Measurements from ENCODE around the gene CEP43. TPM values are rescaled to one million over a fixed set of nuclear protein-coding genes. Genes with fewer than 3 reads are reported as not detected.

Gene CEP43
- total RNA-seq, 4 donors from 2014 or later: 28.2 to 37.1 (median 32.7) TPM

- H3K4me3 ChIP-seq: no peak overlapping the region
- H3K4me1 ChIP-seq: peaks cover 0 to 14% (median 7%) of the 10 kb centered on the region in 4 donors
- no peaks in the 10 kb centered on the region for H3K27me3 ChIP-seq
- no peaks in the 10 kb centered on the region for H3K9me3 ChIP-seq
- H3K36me3 ChIP-seq: peaks cover 0 to 17% (median 0%) of the 10 kb centered on the region in 3 donors
- DNase-seq: no peak
- TF ChIP-seq CTCF (IDR thresholded peaks at IDR 0.05): no peak
- no peak for TF ChIP-seq POLR2A (IDR thresholded peaks at IDR 0.05)
- H3K27ac ChIP-seq: no peak overlapping the region
Measured at GRCh38 chr6:167000759-167001158, 1.6 kb downstream of the CEP43 start.

- TF ChIP-seq CTCF (IDR thresholded peaks at IDR 0.05): no peak
- no peak for TF ChIP-seq POLR2A (IDR thresholded peaks at IDR 0.05)
- H3K27me3 ChIP-seq: no peaks in the 10 kb centered on the region
- H3K9me3 ChIP-seq: no peaks in the 10 kb centered on the region
- H3K4me1 ChIP-seq: peaks cover 0 to 13% (median under 1%) of the 10 kb centered on the region in 4 donors
- H3K4me3 ChIP-seq: no peak overlapping the region
- no peak overlapping the region for H3K27ac ChIP-seq
- H3K36me3 ChIP-seq: peaks cover 0 to 28% (median 0%) of the 10 kb centered on the region in 3 donors
- no peak for DNase-seq
Measured at GRCh38 chr6:167005350-167006159, 6.4 kb downstream of the CEP43 start.

GRCh38 chr6:167007985-167008384 lies 8.8 kb downstream of the CEP43 start:
- H3K4me1 ChIP-seq: peaks cover 0 to 4% (median 0%) of the 10 kb centered on the region in 4 donors
- no peak overlapping the region for H3K4me3 ChIP-seq
- no peak for DNase-seq
- no peak for TF ChIP-seq CTCF (IDR thresholded peaks at IDR 0.05)
- TF ChIP-seq POLR2A (IDR thresholded peaks at IDR 0.05): no peak
- H3K27me3 ChIP-seq: no peaks in the 10 kb centered on the region
- no peaks in the 10 kb centered on the region for H3K9me3 ChIP-seq
- peaks cover 0 to 47% (median 0%) of the 10 kb centered on the region in 3 donors for H3K36me3 ChIP-seq
- peak overlapping the region in 1 of 4 donors; percentile 27 for H3K27ac ChIP-seq

GRCh38 chr6:167013067-167013466 lies 13.9 kb downstream of the CEP43 start:
- Histone ChIP-seq H3K4me3 (no peak overlapping the region), H3K36me3 (peaks cover 0 to 43% (median 0%) of the 10 kb centered on the region in 3 donors), H3K27me3 (no peaks in the 10 kb centered on the region), H3K4me1 (no peaks in the 10 kb centered on the region), H3K27ac (no peak overlapping the region), H3K9me3 (no peaks in the 10 kb centered on the region)
- no peak for DNase-seq
- TF ChIP-seq CTCF (IDR thresholded peaks at IDR 0.05): no peak

- Histone ChIP-seq H3K27me3 (no peaks in the 10 kb centered on the region), H3K9me3 (no peaks in the 10 kb centered on the region), H3K27ac (no peak overlapping the region), H3K4me3 (no peak overlapping the region), H3K36me3 (peaks cover 0 to 48% (median 0%) of the 10 kb centered on the region in 3 donors), H3K4me1 (no peaks in the 10 kb centered on the region)
- no peak for DNase-seq
- no peak for TF ChIP-seq CTCF (IDR thresholded peaks at IDR 0.05)
- TF ChIP-seq POLR2A (IDR thresholded peaks at IDR 0.05): no peak
Measured at GRCh38 chr6:167013946-167014345, 14.7 kb downstream of the CEP43 start.

All from Peyer's patch (tissue), 4 donors.